GM19035 (cell line): Measurements from ENCODE around the gene CISH.

ENCODE experiments used
- ATAC-seq: cut with Tn5 transposase; IDR thresholded peaks from one replicate; pipeline ENCODE4 v1.9.1; 2021; ENCODE audit not compliant: unreplicated experiment

CISH gene

DNA sequence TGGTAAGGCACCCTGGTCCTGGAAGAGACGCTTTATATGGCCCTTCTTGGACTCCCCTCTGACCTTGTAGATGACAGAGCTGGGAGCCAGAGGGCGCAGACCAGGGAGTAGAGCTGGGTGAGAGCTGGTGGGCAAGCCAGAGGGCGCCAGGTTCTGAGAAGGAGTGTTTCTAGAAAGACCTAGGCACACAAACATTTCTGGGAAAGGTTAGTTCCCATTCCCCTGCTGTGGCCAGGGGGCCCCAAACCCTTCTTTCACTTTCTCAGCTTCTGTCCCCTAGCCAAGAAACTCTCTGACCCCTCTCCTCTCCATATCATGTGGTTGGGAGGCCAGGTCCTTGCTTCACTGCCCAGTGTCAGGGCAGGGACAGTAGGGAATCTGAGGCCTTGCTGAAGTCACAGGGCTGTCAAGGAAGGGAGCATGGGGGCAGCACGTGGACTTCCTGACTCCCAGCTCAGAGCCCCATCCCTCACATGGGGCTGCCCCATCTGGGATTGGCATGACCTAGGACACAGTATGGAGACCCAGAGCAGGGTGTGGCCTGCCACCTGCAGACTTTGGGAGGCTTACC lies 38.7 kb downstream of the CISH start:
- no peak for ATAC-seq

DNA sequence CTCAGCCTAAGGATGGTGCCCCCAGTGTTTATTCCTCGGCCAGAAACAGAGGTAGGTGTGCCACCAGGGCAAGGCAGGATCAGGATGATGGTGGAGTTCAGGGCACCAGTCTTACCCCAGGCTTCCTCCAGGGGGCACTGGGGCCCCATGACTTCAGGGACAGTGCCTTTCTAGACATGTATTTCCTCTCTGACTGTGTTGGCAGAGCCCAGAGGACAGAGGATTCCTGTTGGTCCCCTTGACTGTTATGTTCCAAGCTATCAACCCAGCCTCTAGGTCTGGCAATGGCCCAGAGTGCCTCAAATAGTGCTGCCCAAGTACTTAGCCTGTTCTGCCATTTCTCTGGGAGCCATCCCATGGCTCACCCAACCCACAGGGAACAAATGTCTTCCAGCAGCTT lies 39.4 kb downstream of the CISH start:
- no peak for ATAC-seq

DNA sequence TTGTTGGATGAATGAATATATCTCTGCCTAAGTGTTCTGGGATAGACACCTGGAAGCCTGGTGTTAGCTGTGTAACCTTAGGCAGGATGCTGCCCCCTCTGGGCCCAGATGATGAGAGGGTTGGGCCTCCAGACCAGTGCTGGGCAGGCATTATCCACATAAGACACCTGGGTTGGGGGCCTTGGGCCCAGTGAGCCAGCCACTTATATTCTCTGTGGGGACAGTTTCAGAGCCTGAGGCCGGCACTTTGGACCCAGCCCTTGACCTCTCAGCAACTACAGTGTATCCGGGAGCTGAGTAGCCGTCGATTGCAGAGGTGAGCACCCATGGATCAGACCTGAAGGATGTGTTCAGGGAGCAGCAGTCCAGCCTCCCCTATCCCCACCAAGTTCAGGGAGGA lies 40.1 kb downstream of the CISH start:
- no peak for ATAC-seq

DNA sequence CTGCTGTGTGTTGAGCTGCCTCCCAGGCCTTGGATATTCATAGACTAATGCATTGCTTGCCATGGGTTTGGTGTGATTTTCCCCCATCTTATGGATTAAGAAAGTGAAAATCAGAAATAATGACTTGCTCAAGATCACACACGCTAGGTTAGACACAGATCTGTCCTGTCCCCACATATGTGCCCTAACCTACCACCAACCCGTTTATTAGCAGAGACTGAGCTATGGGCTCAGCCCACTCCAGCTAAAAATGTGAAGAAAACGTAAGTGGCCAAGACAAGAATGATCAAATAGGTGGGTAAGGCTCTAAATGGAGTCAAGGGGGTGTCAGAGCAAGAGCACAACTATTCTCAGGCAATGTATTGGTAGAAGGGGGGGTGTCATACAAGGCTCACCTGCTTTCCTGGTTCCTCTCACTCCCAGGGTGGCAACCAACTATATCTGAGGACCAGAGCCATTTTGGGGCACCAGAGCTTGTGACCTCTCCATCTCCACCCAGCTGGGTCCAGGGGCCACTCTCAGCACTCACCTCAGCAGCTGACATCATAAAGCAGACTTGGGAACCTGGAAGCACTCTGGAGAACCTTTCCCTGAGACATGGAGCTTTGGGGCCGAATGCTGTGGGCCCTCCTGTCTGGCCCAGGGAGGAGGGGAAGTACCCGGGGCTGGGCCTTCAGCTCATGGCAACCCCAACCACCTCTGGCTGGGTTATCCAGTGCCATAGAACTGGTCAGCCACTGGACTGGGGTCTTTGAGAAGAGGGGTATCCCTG lies 40.9 kb downstream of the CISH start:
- ATAC-seq: no peak

DNA sequence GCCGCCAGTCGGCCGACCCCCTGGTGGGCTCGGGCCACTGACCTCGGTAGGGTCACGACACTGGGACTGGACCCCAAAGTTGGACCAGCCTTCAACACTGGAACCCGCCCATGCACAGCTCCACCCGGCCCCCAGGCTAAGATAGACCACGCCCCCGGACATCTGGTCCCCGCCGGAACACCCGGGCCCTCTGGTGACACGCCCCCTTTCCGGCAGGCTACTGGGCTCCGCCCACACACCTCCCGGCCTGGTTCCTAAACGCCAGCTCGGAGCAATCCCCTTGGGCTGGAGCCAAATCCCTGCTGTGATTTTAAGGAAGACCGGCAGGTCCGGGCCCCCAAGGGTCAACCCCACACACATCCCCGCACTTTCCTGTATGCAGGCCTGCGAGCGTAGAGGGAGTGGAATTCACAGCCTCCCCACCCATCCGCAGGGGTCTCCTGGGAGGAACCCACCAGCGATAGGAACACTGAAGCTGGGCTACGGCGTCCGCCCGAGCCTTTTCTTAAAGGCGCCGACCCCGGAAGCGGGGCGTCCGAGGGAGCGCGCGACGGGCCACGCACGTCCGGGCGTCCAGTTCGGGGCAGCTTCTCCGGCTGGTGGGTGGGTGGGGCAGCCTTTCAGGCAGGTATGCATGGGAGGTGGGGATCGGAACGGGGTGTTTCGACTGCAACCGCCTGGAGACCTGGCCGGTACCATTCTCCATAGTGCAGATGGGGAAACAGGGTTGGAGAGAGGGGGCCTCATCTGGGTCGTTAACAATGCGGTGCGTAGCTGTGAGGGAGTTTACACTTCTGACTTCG lies 42.4 kb downstream of the CISH start, which contains the start of gene HEMK1:
HEMK1 (plus strand) TSS at position 576 of the 803 bp plus-strand sequence. CDS start 1,583 bp downstream, outside the sequence.
- peak; percentile 63 for ATAC-seq

DNA sequence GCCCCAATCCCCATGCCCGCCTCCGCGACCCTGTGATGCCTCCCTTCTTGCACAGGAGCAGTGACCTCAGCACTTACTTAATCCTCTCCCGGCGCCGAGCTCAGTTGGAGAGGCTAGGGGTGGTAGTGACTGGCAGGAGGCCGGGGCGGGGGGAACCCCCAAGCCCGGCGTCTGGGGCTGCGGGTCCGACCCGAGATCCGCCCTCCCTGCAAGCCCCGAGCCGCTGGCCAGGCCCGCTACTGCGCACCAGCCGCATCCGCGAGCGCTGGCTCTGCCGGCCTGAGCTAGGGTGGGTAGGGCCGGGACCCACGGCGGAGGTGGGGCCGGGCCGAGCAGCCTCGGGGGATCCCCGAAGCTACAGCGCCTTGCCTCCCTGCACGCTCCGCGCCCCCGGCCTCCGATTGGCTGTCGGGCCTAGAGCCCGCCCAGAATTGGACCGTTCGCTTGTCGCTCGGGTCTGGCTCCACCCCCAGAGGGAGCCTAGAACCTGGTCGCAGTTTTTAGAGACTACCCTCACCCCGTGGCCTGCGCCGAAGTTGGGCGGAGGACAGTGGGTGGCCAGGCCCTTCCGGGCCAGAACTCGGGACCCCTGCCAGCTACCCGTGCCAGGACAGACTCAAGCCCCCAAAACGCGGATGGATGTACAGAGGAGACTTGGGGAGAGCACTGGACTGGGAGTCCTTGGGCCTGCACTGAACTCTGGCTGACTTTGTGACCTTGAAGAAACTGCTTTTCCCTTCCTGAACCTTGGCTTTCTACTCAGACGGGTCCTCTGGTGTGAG lies 44.0 kb downstream of the CISH start, which contains the start of gene C3orf18:
C3orf18 (minus strand) TSS at position 362 of the 782 bp plus-strand sequence. CDS start 2,048 bp downstream, outside the sequence.
- ATAC-seq: peak; percentile 79

DNA sequence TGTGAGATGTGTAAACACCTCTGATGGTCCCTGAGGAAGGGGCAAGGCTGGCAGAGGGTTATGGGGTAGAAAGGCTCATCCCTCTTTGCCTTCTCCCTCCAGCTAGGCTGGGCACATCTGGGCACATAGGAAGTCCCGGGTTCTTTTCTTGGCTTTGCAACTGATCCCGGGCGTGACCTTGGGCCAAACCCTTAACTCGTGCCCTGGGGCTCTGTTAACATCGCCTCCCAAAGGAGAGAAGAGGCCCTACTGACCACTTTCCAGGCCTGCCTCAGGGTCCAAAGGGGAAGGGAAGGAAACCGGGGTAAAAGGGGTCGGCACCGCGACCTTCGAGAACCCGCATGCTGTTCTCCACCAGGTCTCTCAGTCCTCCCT lies 44.6 kb downstream of the CISH start:
- ATAC-seq: no peak

DNA sequence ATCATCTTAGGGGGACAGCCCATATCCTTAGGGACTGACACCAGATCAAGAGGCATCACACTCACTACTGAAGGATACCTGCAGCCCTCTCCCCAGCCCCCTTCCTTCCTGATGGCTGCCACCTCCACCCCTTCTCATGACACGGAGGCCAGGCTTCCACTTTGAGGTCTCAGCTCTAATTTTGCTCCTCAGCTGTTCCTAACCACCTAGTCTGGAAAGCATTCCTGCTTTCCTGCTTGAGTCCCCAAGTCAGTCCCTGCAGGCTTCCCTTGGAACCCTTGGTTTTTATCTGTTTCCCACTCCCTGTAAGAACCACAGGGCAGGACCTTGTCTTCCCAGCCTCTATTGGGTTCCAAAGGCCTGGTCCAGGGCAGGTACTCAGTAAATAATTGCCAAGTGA lies 47.3 kb downstream of the CISH start:
- no peak for ATAC-seq

DNA sequence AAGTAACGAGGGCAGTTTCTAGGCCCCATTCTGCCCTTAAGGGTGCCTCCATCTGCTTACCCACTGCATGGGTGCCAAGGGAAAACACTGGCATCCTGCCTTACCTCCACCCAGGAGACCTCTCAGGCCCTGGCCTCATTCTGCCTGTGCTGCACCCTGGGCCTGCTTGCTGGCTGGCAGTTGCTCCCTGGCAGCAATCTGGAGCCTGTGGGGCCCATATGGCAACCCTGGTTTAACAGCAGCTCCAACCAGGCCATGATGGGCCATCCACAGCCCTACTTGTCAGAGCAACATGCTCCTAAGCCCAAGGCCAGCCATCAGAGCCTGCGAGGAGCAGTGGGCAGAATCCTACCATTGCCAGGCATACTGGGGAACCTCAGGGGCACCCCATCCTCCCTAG lies 47.7 kb downstream of the CISH start:
- ATAC-seq: no peak

DNA sequence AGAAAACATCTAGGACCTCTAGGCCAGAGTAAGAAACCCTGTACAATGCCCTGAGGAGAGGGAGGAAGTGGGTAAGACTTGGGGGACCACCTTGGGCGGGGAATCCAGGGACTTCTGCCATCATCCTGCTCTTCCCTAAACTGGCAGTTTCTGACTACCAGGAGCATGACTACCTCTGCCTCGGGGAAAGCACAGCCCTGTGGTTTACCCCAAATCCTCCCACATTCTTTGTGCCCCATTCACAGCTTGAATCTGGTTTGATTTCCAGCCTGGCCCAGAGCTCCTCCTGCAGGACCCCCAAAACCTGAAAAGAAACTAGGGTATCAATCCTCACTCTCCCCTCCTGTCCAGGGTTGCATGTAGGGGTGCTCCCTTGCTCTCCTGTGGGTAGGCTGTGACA lies 48.7 kb downstream of the CISH start:
- no peak for ATAC-seq

DNA sequence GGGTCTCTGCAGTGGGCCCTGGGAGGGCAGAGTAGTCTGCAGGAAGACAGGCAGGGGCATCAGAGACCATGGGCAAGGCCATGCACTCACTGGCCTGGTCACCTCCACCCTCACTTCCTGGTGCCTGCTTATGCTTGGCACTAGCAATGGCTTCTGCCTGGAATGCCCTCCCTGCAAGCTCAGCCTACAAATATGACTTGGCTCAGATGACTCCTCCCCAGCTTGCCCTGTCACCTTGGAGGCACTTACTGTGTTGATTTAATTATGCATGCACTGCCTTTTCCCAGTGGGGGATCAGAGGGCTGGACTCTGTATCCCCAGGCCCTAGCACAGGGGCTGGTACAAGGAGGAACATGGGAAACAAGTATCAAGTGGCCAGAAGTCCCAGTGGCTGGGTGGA lies 51.9 kb downstream of the CISH start:
- no peak for ATAC-seq

DNA sequence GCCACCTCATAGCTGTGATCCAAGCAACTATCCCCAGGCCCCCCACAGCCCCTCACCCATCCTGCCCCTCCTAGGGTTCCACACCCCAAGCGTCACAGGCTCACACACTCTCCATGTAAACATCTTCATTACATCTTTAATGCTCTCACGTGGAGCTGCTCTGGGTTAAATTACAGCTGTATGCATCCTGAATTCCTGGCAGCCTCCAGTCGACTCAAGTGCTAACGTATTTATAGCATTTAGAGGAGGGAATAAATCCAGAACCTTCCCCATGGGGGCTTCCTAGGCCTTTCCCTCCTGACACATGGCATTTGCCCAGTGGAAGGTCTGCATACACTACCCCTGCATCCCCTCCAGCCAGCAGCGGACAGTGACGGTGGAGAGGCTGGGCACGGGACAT lies 53.7 kb downstream of the CISH start:
- no peak for ATAC-seq

DNA sequence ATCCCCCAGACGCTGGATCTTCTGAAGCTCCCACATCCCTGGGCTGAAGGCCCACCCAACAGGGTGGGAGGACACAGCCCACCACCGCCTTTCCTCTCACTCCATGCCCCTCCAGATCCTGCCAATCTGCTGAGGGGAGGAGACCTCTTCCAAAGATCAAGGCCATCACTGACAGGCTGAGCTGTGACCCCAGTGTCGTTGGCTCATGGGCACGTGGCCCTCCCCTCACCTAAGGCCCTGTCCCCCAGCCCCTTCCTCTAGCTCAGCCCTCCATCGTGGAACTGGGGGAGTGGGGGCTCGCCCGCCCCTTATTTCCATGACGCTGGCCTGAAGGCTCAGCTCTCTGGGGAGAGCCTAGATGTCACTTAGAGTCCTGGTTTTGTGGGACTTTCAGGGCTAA lies 54.5 kb downstream of the CISH start:
- ATAC-seq: no peak
